GM19193 (cell line): Measurements from ENCODE around the gene GSTO2.

Source experiments
- POLR2A ChIP-seq: IDR thresholded peaks from 4 replicates; pipeline ENCODE4 v1.6.1; 2011; ENCODE audit not compliant: insufficient read depth, insufficient read length; ENCODE audit errors: extremely low read depth

Gene GSTO2

DNA sequence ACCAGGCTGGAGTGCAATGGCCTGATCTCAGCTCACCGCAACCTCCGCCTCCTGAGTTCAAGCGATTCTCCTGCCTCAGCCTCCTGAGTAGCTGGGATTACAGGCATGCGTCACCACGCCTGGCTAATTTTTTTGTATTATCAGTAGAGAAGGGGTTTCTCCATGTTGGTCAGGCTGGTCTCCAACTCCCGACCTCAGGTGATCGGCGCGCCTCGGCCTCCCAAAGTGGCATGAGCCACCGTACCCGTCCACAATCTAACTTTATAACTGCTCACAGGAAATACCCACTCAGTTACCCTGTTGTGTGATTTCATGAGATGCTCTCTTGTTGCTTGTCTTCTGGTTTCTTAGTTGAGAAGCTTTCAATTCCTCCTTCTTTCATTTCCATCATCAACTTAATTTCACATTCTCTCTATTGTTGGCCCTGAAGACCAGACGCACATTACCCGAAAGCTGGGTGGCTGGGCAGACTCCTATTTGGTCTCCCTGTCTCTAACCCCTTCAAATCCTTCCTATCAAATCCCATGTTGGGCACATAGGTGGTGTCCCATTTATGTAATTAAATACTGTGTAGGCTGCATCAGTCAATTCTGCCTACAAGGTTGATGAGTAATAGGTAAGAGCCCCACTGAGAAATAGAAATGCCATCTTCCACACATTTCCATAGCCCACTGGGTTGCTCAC, 1.1 kb upstream of the GSTO2 start:
- no peak for TF ChIP-seq POLR2A

DNA sequence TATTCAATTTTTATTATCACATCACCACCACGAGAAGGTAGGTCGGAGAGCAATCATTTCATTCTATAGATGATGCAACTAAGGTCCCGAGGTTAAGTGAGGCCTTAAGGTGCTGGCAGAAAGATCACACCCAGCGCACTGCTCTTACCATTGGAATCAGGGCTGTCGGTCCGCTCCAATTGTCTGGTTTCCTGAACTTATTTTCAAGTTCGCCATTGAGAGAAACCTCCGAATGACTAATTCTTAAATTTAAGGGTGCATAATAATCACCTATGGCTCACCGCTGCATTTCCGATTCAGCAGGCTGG, 625 bp upstream of the GSTO2 start:
- TF ChIP-seq POLR2A, result no peak

DNA sequence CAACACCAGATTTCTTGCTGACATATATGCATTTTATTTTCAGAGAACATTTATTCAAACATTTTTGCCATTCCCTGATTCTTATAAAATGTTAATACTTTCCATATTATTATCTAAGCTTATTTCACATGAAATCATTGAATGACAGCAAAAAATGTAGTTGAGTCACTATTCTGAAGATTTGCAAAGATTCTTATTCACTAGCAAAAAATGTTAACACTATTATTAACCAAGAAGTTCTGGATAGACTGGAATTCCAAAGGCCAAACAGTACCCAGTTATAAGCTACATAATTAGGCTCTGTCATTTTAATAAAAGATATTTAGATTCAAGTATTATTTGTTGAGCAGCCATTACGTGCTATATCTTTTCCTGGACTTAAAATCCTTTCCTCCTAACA, 4.3 kb downstream of the GSTO2 start:
- TF ChIP-seq POLR2A, result no peak

DNA sequence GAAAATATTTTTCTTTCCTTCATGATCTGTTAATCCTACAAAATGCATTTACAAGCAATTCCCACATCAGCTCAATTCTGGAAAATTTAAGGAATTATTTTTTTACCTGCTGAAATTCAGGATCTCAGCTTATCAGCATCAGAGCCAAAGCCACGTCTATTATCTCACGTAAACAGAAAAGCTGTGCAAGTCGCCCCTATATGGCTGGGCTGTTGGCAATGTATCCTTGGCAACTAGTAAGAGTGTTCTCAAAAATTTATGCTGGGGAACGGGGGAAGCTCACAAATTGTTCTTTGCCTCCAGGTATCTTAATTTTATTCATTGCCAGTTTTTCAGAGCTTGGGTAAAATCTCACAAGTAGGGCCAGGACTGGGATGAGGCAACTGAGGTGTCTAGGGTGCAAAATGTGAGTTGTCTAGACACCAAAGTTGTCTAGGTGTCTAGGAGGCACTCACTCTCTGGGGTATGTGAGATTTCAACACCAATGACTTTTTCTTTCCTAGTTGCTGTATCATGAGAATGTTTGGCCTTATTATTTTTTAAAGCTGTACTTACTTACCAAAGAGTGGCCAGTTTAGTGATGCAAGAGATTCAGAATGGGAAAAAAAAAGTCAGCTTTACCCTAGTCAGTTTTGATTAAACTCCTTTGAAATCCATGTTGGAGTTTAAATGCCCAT, 5.1 kb downstream of the GSTO2 start:
- no peak for TF ChIP-seq POLR2A

DNA sequence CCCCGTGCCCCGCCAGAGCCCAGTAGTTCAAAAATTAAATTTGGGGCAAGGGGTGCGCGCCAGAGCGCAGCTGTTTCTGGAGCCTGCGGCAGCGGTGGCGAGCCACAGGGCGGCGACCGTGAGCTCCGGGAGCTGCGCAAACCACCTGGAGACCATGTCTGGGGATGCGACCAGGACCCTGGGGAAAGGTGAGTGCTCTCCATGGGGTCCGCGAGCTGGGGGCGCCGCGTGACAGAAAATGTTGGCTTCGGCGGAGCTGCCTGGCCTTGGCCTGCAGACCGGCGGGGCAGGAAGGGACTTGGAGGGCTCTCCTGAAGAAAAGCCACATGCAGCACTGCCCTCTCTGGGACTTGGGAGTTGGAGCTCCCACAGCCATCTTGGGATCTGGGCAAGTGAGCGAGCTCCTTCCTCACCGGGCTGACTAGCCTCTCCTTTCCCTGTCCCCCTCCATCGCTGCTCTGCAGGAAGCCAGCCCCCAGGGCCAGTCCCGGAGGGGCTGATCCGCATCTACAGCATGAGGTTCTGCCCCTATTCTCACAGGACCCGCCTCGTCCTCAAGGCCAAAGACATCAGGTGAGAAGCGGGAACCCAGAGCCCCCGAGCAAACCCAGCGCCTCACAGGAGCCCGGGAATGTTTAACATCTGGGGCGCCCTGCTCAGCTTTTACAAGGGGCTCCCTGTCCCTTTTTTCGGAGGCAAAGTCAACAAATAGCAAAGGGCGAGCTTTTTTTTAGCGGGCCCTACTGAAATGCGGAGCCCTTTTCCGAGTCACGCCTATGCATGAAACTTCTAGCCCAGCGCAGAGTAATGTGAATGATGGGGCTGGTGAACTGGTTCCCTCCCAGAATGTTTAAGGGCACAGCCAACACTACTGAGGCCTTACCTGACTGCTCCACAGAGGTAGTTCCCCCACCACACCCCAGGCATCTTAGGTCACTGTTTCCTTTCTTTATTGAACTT, 6.1 kb downstream of the GSTO2 start:
- TF ChIP-seq POLR2A, result no peak

DNA sequence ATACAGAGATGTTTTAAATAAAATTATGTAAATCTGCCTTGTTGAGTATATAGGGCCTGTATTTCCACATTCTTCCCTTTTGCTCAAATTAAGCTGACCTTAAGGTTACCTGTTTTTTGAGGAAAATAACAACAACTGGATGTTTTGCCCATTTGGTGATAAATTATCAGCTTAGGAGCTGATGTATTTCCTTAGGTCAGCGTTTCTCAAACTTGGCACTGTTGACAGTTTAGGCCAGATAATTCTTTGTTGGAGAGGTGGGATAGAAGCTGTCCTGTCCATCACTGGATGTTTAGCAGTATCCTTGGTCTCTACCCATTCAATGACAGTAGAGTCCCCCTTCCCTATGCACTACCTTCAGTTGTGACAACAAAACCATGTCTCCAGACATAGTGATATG, 7.2 kb downstream of the GSTO2 start:
- TF ChIP-seq POLR2A, result no peak

DNA sequence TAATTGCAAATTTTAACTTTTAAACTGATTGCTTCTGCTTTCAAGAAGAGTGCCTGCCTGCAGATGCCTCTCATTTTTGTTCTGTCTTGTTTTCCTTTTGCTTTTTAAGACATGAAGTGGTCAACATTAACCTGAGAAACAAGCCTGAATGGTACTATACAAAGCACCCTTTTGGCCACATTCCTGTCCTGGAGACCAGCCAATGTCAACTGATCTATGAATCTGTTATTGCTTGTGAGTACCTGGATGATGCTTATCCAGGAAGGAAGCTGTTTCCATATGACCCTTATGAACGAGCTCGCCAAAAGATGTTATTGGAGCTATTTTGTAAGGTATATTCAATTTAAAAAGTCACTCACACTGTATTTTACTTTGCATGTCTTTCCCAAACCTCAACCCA, 8.8 kb downstream of the GSTO2 start:
- no peak for TF ChIP-seq POLR2A

DNA sequence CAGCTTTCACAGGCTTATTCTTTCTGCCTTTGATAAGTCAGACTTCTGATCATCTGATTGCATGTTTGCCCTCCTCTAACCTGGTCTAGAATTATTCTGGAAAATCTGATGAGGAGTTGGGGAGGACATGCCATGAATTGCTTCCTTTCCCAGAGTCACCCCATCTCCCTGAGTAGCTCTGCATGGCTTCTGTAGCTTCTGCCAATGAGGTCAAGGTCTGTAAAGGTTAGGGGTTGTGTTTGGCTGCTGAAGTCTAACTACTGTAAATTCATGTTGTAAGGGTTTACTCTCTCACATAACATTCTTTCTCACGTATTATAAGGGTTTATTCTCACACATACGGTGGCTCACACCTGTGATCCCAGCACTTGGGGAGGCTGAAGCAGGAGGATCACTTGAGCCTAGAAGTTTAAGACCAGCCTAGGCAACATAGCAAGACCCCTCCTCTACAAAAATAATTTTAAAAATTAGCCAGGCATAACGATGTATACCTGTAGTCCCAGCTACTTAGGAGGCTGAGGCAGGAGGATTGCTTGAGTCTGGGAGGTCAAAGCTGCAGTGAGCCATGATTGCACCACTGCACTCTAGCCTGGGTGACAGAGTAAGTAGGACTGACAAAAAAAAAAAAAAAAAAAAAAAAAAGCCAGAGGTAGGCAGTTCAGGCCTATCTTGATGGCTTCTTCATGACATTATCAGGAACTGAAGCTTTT, 10.7 kb downstream of the GSTO2 start:
- no peak for TF ChIP-seq POLR2A

DNA sequence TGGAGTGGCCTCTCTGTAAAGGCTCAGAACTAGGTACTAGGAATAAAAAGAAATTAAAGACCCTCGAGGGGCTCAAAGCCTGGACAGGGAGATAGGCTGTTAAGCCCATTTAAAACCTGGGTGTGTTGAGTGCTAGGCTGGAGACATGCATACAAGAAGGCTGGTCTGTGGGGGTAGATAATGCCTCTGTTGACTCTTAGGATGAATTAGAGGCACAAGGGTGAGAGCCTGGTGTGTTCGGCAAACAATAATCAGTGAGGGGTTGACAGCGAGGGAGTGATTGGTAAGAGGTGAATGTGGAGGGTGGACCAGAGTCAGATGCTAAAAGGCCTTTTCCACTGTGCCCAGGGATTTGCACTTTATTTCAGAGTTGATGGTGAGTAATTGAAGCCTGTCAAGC, 12.7 kb downstream of the GSTO2 start:
- no peak for TF ChIP-seq POLR2A

DNA sequence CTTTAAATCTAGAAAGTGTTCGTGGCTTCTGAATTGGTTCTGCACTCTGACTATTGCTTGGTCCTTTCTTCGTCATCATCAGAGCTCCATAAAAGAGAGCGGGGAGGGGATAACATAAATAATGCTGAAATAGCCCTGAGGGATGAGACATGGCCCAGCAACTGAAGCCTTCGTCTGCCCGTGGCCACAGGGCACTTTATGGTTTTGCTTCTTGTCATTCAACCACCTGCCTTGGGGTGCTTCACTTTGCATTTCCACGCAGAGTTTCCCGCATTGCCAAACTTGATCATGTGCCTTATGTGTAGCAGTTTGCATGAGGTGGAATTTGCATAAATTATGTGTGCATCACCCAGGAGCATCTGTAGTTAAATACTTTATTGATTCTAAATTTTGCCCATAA, 15.9 kb downstream of the GSTO2 start:
- no peak for TF ChIP-seq POLR2A

DNA sequence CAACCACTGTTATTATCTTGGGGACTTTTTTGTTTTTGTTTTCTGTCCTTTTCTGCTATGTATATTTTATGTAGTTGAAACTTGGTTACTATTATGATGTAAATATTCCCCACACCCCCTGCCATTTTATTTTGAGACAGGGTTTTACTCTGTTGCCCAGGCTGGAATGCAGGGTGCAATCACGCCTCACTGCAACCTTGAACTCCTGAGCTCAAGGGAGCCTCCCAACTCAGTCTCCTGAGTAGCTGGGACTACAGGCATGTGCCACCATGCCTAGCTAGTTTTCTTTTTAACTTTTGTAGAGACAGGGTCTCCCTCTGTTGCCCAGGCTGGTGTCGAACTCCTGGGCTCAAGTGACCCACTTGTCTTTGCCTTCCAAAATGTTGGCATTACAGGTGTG, 18.0 kb downstream of the GSTO2 start:
- no peak for TF ChIP-seq POLR2A

DNA sequence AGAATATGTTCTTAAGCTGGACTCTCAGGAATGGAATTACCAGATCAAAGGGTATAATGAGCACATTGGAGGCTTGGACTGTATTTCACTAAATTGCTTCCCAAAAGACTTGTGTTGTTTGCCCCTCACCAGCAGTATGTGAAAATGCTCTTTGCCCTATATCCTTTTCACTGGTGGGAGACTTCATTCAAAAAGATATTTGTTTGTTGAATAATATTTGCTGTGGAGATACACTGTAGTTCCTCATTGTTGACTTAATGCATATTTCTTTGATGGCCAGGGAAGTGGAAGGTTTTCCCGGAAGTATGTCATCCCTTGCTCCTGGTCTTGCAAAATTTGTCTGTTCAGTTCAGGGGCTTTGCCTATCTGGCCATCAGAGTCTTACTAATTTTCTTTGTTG, 19.4 kb downstream of the GSTO2 start:
- TF ChIP-seq POLR2A, result no peak

DNA sequence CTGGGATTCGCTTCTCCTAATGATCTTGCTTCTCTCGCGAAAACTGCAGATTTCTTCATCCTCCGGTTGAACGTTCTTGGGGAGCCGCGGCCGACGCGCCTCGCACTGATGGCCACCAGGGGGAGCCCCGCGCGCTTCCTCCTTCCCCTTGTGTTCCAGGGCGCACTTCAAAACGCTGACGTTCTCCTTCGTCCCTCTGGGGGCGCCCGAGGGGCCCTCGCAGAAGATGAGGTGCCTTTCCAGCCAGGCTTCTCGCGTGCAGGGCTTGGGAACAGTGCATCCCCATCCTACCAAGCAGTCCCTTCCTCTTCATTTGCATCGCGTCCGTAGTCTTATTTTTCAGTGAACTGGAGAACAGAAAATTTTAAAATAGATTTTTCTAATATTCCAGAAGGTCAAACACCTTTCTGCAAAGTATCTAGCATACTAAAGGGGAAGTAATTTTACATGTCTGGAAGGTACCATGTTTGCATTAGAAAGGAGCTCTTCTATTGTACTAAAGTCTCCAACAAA, 22.5 kb downstream of the GSTO2 start:
- TF ChIP-seq POLR2A, result no peak

DNA sequence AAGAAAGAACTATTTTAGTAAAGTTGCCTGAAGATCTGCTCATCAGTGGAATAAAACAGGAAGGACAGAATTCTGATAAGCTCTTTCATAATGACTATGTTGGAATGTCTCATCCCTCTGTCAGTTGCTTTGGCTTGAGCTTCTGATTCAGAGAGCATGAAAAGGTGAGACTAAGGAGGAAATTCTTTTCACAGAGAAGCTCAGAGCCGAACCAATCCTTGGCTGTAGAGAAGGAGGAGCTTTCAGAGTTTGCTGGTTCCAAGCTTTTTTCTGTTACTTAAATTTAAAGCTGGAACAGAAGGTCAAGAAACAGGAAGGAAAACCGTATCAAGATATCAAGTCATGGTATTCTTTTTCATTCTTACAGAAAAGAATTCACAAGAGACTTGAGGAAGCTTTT, 24.0 kb downstream of the GSTO2 start:
- no peak for TF ChIP-seq POLR2A

DNA sequence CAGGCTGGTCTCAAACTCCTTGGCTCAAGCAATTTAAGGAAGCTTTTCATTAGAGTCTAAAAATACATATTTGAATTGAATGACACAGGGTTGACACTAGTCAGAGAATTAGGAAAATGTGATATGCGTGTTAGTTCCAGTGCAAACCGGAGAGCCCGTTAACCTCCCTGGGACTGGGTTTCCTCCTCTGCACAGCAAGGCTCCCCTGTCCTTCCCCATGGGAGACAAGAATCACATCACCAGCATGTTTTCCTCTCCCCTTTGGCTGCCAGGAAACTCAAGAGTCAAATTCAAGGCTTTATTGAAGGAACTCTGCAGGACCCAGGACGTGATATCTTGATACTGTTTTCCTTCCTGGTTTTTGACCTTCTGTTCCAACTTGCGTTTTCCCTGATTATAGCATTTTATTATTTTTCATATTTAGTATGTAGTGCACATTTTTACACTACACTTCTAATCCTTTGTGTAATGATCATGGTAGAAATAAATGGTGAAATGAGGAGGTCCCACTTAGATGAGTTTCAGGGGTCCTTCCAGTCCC, 24.9 kb downstream of the GSTO2 start:
- no peak for TF ChIP-seq POLR2A
